ENCODE measurements around the gene CTTN.
"Not testable (repeated sequence)": the region's sequence is repeated elsewhere in the genome, so short reads cannot be mapped to it uniquely, and the experiment has no call there.

DNA sequence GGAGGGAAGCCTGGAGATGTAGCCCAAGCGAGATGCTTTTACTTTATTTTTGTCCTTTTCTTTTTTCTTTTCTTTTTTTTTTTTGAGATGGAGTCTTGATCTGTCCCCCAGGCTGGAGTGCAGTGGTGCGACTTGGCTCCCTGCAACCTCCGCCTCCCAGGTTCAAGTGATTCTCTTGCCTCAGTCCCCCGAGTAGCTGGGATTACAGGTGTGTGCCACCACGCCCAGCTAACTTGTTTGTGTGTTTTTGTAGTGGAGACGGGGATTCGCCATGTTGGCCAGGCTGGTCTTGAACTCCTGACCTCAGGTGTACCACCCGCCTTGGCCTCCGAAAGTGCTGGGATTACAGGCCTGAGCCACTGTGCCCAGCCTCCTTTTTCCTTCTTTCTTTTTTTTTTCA is 56.5 kb downstream of the CTTN start:
- TF ChIP-seq EP300 (IDR thresholded peaks at IDR 0.05), result not testable (repeated sequence)
- TF ChIP-seq, protein P1, sequence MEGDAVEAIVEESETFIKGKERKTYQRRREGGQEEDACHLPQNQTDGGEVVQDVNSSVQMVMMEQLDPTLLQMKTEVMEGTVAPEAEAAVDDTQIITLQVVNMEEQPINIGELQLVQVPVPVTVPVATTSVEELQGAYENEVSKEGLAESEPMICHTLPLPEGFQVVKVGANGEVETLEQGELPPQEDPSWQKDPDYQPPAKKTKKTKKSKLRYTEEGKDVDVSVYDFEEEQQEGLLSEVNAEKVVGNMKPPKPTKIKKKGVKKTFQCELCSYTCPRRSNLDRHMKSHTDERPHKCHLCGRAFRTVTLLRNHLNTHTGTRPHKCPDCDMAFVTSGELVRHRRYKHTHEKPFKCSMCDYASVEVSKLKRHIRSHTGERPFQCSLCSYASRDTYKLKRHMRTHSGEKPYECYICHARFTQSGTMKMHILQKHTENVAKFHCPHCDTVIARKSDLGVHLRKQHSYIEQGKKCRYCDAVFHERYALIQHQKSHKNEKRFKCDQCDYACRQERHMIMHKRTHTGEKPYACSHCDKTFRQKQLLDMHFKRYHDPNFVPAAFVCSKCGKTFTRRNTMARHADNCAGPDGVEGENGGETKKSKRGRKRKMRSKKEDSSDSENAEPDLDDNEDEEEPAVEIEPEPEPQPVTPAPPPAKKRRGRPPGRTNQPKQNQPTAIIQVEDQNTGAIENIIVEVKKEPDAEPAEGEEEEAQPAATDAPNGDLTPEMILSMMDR (IDR thresholded peaks at IDR 0.05), result not testable (repeated sequence)
